SK-N-MC (cell line): Measurements from ENCODE around the gene BAX.
"Not testable (repeated sequence)": the region's sequence is repeated elsewhere in the genome, so short reads cannot be mapped to it uniquely, and the experiment has no call there.

ENCODE experiments used
- DNase-seq: peaks from one replicate; pipeline ENCODE4 v3.0.0-alpha.2; 2011; ENCODE audit warnings: low read depth, low spot score
- H3K27ac ChIP-seq: fragments of 200-600 bp; sonication (generic); 2 replicates; pipeline ENCODE4 v1.5.1; 2016; ENCODE audit warnings: mixed run types
- H3K36me3 ChIP-seq: fragments of 200-600 bp; sonication (generic); 2 replicates; pipeline ENCODE4 v1.6.1; 2017; ENCODE audit warnings: antibody characterized with exemption, low read length, mixed read lengths; ENCODE audit not compliant: insufficient read depth
- H3K4me3 ChIP-seq: fragments of 200-600 bp; sonication (generic); 2 replicates; pipeline ENCODE4 v1.5.1; 2016
- H3K9ac ChIP-seq: fragments of 200-600 bp; sonication (generic); 2 replicates; pipeline ENCODE4 v1.8.0; 2017; ENCODE audit warnings: mixed run types, mixed read lengths; ENCODE audit not compliant: insufficient read length
- H3K9me3 ChIP-seq: fragments of 200-600 bp; sonication (generic); 2 replicates; pipeline ENCODE4 v1.6.1; 2017; ENCODE audit warnings: low read depth, mild to moderate bottlenecking, antibody characterized with exemption, low read length, moderate library complexity, mixed read lengths
- EZH2 ChIP-seq: fragments of 200-600 bp; sonication (generic); IDR thresholded peaks from one replicate; pipeline ENCODE4 v1.6.1; 2017; ENCODE audit warnings: antibody characterized with exemption
- FOXP2 ChIP-seq: optimal IDR thresholded peaks from 2 replicates; pipeline ENCODE3; 2011; ENCODE audit warnings: mild to moderate bottlenecking, moderate library complexity; ENCODE audit not compliant: insufficient read depth; ENCODE audit errors: extremely low read length, control extremely low read depth
- POLR2AphosphoS5 ChIP-seq: IDR thresholded peaks from 2 replicates; pipeline ENCODE4 v1.6.1; 2012; ENCODE audit warnings: mild to moderate bottlenecking, low read depth, low read length, borderline replicate concordance

Gene BAX

DNA sequence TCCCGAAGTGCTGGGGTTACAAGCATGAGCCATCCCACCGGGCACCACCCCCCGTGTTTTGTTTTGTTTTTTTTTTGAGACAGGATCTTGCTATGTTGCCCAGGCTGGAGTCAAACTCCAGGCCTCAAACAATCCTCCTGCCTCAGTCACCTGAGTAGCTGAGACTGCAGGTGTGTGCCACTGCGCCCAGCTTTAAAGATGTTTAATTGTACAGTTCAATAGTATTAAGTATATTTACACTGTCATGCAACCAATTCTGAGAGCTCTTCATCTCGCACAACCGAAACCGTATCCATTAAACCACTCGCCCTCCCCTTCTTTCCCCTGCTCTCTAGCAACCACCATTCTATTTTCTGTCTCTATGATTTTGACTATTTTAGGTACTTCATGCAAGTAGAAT, 38.9 kb upstream of the BAX start:
- Histone ChIP-seq H3K27ac (no peak overlapping the region), H3K4me3 (no peak overlapping the region), H3K9ac (no peak overlapping the region), H3K9me3 (no peaks in the 10 kb centered on the region), H3K36me3 (peaks cover 28% of the 10 kb centered on the region)
- TF ChIP-seq POLR2AphosphoS5 (no peak), EZH2 (no peak), FOXP2 (no peak)
- DNase-seq, result no peak

DNA sequence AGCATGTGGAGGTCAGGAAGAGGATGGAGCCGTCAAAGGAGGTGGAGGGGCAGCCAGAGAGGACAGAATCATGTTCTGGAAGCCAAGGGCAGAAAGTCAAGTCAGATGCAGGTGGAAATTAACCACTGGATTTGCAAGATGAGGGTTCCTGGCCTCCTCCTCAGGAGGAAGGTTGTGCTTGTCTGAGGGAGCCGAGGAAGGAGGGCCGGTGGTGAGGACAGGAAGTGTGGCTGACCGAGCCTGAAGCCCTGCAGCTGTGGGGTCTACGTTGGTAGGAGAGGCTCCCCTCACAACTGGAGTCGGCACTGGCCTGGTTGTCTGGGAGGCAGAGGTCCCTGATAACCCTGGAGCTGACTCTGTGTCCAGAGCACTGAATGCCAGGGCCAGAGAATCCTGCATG, 36.6 kb upstream of the BAX start:
- TF ChIP-seq POLR2AphosphoS5, result no peak
- H3K9me3 ChIP-seq, result no peaks in the 10 kb centered on the region

DNA sequence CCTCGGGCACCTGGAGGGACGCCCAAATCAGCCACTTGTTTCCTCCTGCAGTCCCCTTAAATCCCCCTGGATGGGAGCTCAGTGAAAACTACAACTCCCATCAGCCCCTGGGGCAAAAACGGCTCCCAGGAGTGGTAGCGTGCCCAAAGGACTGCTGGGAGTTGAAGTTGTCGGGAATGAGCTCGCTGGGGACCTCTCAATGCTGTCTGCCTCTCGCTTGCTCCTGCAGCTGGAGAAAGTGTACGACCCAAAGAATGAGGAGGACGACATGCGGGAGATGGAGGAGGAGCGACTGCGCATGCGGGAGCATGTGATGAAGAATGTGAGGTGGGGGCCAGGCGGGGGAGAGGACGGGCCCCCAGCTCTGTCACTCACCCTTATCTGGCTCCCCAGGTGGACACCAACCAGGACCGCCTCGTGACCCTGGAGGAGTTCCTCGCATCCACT, 35.9 kb upstream of the BAX start:
- Histone ChIP-seq H3K27ac (no peak overlapping the region), H3K4me3 (no peak overlapping the region), H3K36me3 (peaks cover 8% of the 10 kb centered on the region; the same call in 1 of the 2 replicates), H3K9ac (no peak overlapping the region), H3K9me3 (no peaks in the 10 kb centered on the region)
- DNase-seq, result no peak
- TF ChIP-seq FOXP2 (no peak), EZH2 (no peak), POLR2AphosphoS5 (no peak)

More for the DNA sequence above, 36.6 kb upstream of the BAX start:
- no peak overlapping the region for H3K4me3 ChIP-seq
- no peak for DNase-seq
- H3K36me3 ChIP-seq, result peaks cover 14% of the 10 kb centered on the region; the same call in 1 of the 2 replicates
- no peak overlapping the region for H3K27ac ChIP-seq
- H3K9ac ChIP-seq, result no peak overlapping the region

DNA sequence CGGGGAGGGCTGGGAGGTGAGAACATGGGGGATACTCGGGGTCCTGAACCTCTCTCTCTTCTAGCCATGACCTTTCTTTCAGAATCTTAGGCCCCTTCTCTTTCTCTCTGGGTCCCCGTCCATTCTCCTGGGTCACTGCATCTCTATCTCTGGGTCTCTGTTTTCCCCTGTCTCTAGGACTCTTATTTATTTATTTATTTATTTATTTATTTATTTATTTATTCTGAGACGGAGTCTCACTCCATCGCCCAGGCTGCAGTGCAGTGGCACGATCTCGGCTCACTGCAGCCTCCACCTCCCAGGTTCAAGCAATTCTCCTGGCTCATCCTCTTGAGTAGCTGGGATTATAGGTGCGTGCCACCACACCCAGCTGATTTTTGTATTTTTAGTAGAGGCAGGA, 35.4 kb upstream of the BAX start:
- H3K9me3 ChIP-seq, DNase-seq, H3K9ac ChIP-seq, H3K27ac ChIP-seq, H3K36me3 ChIP-seq, H3K4me3 ChIP-seq: not testable (repeated sequence)

DNA sequence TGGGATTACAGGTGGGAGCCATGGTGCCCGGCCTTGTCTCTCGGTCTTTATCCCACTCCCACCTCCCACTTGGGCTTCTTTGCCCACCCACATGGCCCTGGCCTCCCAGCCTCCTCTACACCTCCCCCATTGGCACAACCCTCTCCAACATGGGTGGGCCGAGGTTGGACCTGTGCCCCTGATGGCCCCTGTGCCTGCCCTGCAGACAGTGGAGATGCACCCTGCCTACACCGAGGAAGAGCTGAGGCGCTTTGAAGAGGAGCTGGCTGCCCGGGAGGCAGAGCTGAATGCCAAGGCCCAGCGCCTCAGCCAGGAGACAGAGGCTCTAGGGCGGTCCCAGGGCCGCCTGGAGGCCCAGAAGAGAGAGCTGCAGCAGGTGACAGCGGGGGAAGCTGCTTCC, 33.7 kb upstream of the BAX start:
- no peak for DNase-seq
- H3K27ac ChIP-seq, result no peak overlapping the region
- no peak for TF ChIP-seq POLR2AphosphoS5
- TF ChIP-seq EZH2, result no peak
- H3K9me3 ChIP-seq, result no peaks in the 10 kb centered on the region
- H3K36me3 ChIP-seq, result peaks cover 8% of the 10 kb centered on the region; the same call in 1 of the 2 replicates
- no peak overlapping the region for H3K9ac ChIP-seq
- H3K4me3 ChIP-seq, result no peak overlapping the region

DNA sequence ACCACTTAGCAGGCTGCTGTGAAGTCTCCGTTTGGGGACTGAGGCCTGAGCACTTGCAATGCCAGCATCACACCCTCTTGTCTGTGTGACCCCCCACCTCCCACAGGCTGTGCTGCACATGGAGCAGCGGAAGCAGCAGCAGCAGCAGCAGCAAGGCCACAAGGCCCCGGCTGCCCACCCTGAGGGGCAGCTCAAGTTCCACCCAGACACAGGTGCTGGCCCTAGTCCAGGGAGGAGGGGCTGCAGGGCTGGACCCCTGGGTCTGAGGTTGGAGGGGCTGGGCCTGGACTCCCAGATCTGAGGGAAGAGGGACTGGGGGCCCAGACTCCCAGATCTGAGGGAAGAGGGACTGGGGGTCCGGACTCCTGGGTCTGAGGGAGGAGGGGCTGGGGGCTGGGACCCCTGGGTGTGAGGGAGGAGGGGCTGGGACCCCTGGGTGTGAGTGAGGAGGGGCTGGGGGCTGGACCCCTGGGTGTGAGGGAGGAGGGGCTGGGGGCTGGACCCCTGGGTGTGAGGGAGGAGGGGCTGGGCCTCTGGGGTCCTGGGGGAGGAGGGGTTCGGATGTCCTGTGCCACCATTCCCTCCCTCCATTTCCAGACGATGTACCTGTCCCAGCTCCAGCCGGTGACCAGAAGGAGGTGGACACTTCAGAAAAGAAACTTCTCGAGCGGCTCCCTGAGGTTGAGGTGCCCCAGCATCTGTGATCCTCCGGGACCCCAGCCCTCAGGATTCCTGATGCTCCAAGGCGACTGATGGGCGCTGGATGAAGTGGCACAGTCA, 32.8 kb upstream of the BAX start:
- H3K9me3 ChIP-seq, result no peaks in the 10 kb centered on the region
- no peak for TF ChIP-seq EZH2
- TF ChIP-seq POLR2AphosphoS5, result no peak
- no peak for TF ChIP-seq FOXP2
- peaks cover 8% of the 10 kb centered on the region; the same call in 1 of the 2 replicates for H3K36me3 ChIP-seq
- no peak for DNase-seq
- no peak overlapping the region for H3K4me3 ChIP-seq
- no peak overlapping the region for H3K27ac ChIP-seq
- H3K9ac ChIP-seq, result no peak overlapping the region

DNA sequence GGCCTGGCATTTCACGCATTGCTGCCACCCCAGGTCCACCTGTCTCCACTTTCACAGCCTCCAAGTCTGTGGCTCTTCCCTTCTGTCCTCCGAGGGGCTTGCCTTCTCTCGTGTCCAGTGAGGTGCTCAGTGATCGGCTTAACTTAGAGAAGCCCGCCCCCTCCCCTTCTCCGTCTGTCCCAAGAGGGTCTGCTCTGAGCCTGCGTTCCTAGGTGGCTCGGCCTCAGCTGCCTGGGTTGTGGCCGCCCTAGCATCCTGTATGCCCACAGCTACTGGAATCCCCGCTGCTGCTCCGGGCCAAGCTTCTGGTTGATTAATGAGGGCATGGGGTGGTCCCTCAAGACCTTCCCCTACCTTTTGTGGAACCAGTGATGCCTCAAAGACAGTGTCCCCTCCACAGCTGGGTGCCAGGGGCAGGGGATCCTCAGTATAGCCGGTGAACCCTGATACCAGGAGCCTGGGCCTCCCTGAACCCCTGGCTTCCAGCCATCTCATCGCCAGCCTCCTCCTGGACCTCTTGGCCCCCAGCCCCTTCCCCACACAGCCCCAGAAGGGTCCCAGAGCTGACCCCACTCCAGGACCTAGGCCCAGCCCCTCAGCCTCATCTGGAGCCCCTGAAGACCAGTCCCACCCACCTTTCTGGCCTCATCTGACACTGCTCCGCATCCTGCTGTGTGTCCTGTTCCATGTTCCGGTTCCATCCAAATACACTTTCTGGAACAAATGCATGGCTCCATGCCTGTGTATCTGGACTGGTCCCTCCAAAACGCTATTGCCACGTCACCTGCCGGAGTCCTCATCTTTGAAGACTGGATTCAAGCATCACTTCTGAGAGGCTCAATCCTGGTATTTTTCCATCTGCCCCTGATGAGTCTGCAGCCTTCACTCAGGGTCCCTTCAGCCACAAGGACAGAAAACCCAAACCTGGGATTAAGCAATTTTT, 31.9 kb upstream of the BAX start:
- no peak overlapping the region for H3K27ac ChIP-seq
- no peak for DNase-seq
- H3K9ac ChIP-seq, result no peak overlapping the region
- H3K4me3 ChIP-seq, result no peak overlapping the region
- H3K9me3 ChIP-seq, result no peaks in the 10 kb centered on the region
- peaks cover 8% of the 10 kb centered on the region; the same call in 1 of the 2 replicates for H3K36me3 ChIP-seq
- TF ChIP-seq FOXP2, result no peak
- no peak for TF ChIP-seq POLR2AphosphoS5
- no peak for TF ChIP-seq EZH2

DNA sequence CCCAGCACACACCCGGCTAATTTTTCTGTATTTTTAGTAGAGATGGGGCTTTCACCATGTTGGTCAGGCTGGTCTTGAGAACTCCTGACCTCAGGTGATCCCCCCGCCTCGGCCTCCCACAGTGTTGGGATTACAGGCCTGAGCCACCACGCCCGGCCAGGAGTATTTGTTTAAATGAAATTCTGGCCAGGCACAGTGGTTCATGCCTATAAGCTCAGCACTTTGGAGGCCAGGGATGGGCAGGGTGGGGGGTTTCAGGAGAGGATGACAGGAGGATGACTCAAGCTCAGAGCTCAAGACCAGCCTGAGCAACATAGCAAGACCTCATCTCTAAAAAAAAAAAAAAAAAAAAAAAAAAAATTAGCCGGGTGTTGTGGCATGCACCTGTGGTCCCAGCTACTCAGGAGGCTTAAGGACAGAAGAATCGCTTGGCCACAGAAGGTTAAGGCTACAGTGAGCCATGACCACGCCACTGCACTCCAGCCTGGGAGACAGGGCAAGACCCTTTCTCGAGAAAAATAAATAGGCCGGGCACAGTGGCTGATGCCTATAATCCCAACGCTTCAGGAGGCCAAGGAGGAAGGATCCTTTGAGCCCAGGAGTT, 29.3 kb upstream of the BAX start:
- Histone ChIP-seq H3K9ac (no peak overlapping the region), H3K36me3 (no peaks in the 10 kb centered on the region), H3K27ac (no peak overlapping the region), H3K9me3 (no peaks in the 10 kb centered on the region), H3K4me3 (no peak overlapping the region)
- DNase-seq, result no peak
- TF ChIP-seq POLR2AphosphoS5 (no peak), FOXP2 (no peak), EZH2 (no peak)

DNA sequence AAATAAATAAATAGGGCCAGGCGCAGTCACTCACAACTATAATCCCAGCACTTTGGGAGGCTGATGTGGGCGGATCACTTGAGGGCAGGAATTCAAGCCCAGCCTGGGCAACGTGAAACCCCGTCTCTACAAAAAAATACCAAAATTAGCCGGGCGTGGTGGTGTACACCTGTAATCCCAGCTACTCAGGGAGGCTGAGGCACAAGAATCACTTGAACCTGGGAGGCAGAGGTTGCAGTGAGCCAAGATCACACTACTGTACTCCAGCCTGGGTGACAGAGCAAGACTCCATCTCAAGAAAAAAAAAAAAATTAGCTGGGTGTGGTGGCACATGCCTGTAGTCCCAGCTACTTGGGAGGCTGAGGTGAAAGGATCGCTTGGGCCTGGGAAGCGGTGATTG, 28.8 kb upstream of the BAX start:
- H3K9ac ChIP-seq, DNase-seq, H3K27ac ChIP-seq, H3K36me3 ChIP-seq, H3K4me3 ChIP-seq, H3K9me3 ChIP-seq: not testable (repeated sequence)
